Adrenal gland (tissue), 5 donors: Measurements from ENCODE around the gene TRIM73.
"Not testable (repeated sequence)": the region's sequence is repeated elsewhere in the genome, so short reads cannot be mapped to it uniquely, and the experiment has no call there.

Experiments
- POLR2A ChIP-seq, 2 donors: fragments of 450-650 bp; IDR thresholded peaks; one replicate each; pipeline ENCODE4 v1.6.1; 2017; ENCODE audit warnings: antibody characterized with exemption in 2 of 2, mild to moderate bottlenecking in 2 of 2, moderate library complexity in 1 of 2
- TF ChIP-seq, protein P1 (sequence below), 6 experiments: fragments of 450-650 bp in 4 of 6; fragments of 200-600 bp in 2 of 6; sonication (generic) in 1 of 6; IDR thresholded peaks; 1 replicate in 5 of 6; 2 replicates in 1 of 6; pipeline versions ENCODE4 v1.5.1 to v1.8.0; 2016 to 2021; ENCODE audit warnings: antibody characterized with exemption in 6 of 6, mild to moderate bottlenecking in 2 of 6, moderate library complexity in 1 of 6
- donor health status: DM: no; HTN: no; CAD: no.

- TF ChIP-seq, protein P1, sequence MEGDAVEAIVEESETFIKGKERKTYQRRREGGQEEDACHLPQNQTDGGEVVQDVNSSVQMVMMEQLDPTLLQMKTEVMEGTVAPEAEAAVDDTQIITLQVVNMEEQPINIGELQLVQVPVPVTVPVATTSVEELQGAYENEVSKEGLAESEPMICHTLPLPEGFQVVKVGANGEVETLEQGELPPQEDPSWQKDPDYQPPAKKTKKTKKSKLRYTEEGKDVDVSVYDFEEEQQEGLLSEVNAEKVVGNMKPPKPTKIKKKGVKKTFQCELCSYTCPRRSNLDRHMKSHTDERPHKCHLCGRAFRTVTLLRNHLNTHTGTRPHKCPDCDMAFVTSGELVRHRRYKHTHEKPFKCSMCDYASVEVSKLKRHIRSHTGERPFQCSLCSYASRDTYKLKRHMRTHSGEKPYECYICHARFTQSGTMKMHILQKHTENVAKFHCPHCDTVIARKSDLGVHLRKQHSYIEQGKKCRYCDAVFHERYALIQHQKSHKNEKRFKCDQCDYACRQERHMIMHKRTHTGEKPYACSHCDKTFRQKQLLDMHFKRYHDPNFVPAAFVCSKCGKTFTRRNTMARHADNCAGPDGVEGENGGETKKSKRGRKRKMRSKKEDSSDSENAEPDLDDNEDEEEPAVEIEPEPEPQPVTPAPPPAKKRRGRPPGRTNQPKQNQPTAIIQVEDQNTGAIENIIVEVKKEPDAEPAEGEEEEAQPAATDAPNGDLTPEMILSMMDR (IDR thresholded peaks at IDR 0.05) = not testable (repeated sequence)
- TF ChIP-seq POLR2A (IDR thresholded peaks at IDR 0.05) = not testable (repeated sequence)
Measured at GRCh38 chr7:75403455-75404443, 8.3 kb downstream of the TRIM73 start.
